C4-2B (cell line): ENCODE results near the gene TUBB3.

Source experiments
- H3K27ac ChIP-seq: fragments of 450-650 bp; 2 replicates; pipeline ENCODE4 v1.5.1; 2017
- ZFX ChIP-seq: fragments of 450-650 bp; IDR thresholded peaks from 2 replicates; pipeline ENCODE4 v1.6.1; 2017
- TF ChIP-seq, protein P1 (sequence below): fragments of 450-650 bp; conservative IDR thresholded peaks from 2 replicates; pipeline ENCODE4 v1.5.1; 2017; ENCODE audit warnings: mild to moderate bottlenecking

TUBB3 gene

DNA sequence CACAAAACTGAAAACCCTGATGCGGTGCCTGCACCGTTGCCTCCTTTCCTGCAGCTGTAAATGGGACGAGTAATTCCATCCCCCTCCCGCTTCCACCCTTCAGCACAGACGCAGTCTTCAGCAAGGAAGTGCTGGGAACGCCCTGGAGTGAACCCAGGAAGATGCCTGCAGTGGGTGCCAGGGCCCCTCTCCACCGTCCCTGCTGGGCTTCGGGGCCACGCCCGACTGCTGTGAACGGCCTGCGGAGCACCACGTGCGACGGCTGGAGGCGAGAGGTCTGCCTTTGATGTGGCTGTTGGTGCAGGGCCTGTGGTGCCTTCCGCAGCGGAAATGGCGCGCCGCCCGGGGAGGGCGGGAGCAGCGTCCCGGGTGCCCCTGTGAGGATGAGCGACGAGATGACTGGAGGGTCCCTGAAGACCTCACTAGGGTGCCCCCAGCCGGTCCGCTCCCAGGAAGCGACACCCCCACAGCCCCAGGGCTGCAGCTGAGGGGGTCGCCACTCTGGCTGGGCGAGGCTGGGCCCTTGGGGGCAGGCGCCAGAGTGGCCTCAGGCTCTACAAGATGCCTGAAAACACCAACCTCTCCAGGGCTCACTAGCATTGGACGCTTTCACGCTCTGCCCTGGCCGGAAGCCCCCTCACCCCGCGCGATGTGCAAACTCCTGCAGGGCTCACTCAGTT lies 5.2 kb upstream of the TUBB3 start:
- H3K27ac ChIP-seq = no peak overlapping the region
- no peak for TF ChIP-seq ZFX
- TF ChIP-seq, protein P1, sequence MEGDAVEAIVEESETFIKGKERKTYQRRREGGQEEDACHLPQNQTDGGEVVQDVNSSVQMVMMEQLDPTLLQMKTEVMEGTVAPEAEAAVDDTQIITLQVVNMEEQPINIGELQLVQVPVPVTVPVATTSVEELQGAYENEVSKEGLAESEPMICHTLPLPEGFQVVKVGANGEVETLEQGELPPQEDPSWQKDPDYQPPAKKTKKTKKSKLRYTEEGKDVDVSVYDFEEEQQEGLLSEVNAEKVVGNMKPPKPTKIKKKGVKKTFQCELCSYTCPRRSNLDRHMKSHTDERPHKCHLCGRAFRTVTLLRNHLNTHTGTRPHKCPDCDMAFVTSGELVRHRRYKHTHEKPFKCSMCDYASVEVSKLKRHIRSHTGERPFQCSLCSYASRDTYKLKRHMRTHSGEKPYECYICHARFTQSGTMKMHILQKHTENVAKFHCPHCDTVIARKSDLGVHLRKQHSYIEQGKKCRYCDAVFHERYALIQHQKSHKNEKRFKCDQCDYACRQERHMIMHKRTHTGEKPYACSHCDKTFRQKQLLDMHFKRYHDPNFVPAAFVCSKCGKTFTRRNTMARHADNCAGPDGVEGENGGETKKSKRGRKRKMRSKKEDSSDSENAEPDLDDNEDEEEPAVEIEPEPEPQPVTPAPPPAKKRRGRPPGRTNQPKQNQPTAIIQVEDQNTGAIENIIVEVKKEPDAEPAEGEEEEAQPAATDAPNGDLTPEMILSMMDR = no peak

DNA sequence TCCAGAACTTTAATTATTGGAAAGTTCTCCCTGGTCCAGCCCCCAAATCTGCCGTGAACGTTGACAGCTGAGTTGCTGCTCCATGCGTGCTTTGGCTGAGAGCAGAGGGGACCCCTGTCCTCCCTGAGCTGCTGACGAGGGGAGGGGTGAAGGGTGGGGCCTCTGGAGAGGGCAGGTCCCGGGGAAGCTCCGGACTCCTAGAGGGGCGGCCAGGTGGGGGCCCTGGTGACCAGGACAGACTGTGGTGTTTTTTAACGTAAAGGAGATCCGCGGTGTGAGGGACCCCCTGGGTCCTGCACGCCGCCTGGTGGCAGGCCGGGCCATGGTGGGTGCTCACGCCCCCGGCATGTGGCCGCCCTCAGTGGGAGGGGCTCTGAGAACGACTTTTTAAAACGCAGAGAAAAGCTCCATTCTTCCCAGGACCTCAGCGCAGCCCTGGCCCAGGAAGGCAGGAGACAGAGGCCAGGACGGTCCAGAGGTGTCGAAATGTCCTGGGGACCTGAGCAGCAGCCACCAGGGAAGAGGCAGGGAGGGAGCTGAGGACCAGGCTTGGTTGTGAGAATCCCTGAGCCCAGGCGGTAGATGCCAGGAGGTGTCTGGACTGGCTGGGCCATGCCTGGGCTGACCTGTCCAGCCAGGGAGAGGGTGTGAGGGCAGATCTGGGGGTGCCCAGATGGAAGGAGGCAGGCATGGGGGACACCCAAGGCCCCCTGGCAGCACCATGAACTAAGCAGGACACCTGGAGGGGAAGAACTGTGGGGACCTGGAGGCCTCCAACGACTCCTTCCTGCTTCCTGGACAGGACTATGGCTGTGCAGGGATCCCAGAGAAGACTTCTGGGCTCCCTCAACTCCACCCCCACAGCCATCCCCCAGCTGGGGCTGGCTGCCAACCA lies 4.4 kb upstream of the TUBB3 start, which contains the start of gene MC1R:
Gene MC1R (plus strand): TSS at position 410 of the 895 bp plus-strand sequence. CDS start 397 bp downstream, at position 807.
- TF ChIP-seq ZFX = no peak
- TF ChIP-seq, protein P1 = no peak
- no peak within 1 kb of the TSS for H3K27ac ChIP-seq

DNA sequence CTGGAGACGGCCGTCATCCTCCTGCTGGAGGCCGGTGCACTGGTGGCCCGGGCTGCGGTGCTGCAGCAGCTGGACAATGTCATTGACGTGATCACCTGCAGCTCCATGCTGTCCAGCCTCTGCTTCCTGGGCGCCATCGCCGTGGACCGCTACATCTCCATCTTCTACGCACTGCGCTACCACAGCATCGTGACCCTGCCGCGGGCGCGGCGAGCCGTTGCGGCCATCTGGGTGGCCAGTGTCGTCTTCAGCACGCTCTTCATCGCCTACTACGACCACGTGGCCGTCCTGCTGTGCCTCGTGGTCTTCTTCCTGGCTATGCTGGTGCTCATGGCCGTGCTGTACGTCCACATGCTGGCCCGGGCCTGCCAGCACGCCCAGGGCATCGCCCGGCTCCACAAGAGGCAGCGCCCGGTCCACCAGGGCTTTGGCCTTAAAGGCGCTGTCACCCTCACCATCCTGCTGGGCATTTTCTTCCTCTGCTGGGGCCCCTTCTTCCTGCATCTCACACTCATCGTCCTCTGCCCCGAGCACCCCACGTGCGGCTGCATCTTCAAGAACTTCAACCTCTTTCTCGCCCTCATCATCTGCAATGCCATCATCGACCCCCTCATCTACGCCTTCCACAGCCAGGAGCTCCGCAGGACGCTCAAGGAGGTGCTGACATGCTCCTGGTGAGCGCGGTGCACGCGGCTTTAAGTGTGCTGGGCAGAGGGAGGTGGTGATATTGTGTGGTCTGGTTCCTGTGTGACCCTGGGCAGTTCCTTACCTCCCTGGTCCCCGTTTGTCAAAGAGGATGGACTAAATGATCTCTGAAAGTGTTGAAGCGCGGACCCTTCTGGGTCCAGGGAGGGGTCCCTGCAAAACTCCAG lies 3.4 kb upstream of the TUBB3 start:
- TF ChIP-seq ZFX = no peak
- TF ChIP-seq, protein P1 = no peak
- no peak overlapping the region for H3K27ac ChIP-seq

DNA sequence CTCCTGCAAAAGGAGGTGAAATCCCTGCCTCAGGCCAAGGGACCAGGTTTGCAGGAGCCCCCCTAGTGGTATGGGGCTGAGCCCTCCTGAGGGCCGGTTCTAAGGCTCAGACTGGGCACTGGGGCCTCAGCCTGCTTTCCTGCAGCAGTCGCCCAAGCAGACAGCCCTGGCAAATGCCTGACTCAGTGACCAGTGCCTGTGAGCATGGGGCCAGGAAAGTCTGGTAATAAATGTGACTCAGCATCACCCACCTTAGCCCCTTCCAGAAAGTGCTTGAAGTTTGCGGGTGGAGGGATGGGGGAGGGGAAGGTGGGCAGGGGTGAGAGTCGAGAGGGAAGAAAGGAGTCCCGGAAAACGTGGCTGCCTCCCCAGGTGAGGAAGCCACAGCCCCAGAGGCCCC lies 2.4 kb upstream of the TUBB3 start:
- no peak overlapping the region for H3K27ac ChIP-seq
- no peak for TF ChIP-seq ZFX
- TF ChIP-seq, protein P1 = no peak

DNA sequence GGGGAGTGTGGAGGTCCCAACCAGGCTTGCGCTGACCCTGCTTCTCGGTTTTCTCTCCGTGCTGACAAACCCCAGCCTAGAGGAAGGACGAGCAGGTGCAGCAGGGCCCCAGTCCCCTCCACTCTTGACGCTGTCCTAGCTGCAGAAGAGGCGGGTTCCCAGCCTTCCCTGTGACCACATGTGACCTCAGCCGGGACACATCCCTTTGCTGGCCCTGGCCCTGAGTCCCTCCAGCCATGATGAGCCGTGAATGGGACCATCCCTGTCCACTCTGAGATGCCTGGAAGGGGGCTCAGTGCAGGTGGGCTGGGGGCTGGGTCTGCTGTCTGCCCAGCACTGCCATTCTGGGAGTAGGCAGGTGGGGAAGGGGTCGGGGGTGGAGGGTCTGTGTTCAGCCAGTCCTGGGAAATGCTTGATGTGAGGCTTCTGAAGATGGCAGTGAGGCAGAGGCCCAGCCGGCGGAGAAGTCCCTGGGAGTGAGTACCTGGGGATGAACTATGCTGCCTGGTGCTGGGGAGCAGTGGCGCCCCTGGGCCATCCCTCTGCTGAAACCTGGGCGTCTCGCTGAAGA lies 1.9 kb upstream of the TUBB3 start:
- TF ChIP-seq, protein P1 = no peak
- no peak for TF ChIP-seq ZFX
- no peak overlapping the region for H3K27ac ChIP-seq

DNA sequence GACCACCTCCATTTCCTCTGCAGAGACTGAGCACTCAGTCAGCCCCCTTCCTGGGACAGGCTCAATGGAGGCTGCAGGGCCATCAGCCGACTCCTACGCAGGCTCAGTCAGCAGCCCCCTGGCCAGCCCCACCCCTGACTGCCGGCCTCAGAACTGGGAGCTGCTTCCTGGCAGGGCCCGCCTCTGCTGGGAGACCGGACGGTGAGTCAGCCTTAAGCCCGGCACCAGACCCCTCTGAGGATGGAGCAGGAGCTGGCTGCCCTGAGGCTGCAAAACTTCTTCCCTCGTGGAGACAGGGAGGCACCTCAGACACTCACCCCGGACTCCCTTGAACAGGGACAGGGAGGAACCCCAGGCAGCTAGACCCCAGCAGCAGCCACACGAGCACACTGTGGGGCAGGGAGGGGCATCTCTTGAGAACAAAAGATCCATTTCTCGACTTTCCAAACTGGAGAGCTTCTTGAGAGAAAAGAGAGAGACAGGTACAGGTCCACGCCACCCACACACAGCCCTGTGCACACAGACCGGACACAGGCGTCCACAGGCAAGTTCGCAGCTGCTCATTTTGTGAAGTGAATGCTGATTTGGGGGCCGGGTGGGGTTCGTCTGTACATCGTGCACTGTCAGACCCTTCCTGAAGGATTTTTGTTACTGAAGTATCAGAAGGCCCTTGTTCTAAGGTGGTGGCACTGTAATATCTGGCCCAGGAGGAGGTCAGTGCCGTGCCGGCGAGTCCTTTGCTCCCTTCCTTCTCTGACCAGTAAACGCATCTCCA lies 1.3 kb upstream of the TUBB3 start:
- TF ChIP-seq, protein P1 = no peak
- TF ChIP-seq ZFX = no peak
- no peak overlapping the region for H3K27ac ChIP-seq
